Activated CD8-positive, alpha-beta memory T cell treated with anti-CD3 and anti-CD28 coated beads for 36 hours (primary cell): ENCODE results near the gene POC5. TPM values are rescaled to one million over a fixed set of nuclear protein-coding genes. Genes with fewer than 3 reads are reported as not detected.

Experiments used
- CTCF ChIA-PET: fragments of 350-600 bp; sonication (Branson Sonifier 250); formaldehyde crosslinking; loops from one replicate; lab custom pipeline; 2021; ENCODE audit warnings: antibody characterized with exemption; lab: Charles Lee
- POLR2A ChIA-PET: fragments of 350-600 bp; sonication (Branson Sonifier 250); formaldehyde crosslinking; loops from one replicate; lab custom pipeline; 2021; ENCODE audit warnings: antibody characterized with exemption; lab: Charles Lee
- total RNA-seq, 2 experiments: library from RNA; stranded (reverse); gene quantifications; one replicate each; pipeline ENCODE4 v1.2.3, GENCODE V29; 2021

POC5 gene
- total RNA-seq, 2 experiments from 2014 or later: 11.3 to 11.7 TPM

- CTCF ChIA-PET: no interaction called here
- POLR2A ChIA-PET: no interaction called here
Observed at GRCh38 chr5:75667586-75667985, 49.7 kb downstream of the POC5 start.

- ChIA-PET CTCF (no interaction called here), POLR2A (no interaction called here)
Observed at GRCh38 chr5:75666801-75667200, 50.4 kb downstream of the POC5 start.

- ChIA-PET CTCF (no interaction called here), POLR2A (no interaction called here)
Observed at GRCh38 chr5:75664979-75665378, 52.3 kb downstream of the POC5 start.

GRCh38 chr5:75663579-75664284 is 53.5 kb downstream of the POC5 start:
- ChIA-PET CTCF (interaction anchor here (0.5 kb wide), 1 partner anchor 691 kb away, joined by 3 read pairs; no protein-coding TSS in a partner anchor), POLR2A (no interaction called here)

GRCh38 chr5:75662061-75662460 is 55.2 kb downstream of the POC5 start:
- ChIA-PET CTCF (no interaction called here), POLR2A (no interaction called here)

- ChIA-PET CTCF (interaction anchor here (0.7 kb wide), 2 partner anchors 21 to 37 kb away, joined by 3 to 5 read pairs; no protein-coding TSS in a partner anchor), POLR2A (no interaction called here)
Observed at GRCh38 chr5:75660678-75661465, 56.4 kb downstream of the POC5 start.

- ChIA-PET POLR2A (no interaction called here), CTCF (no interaction called here)
Observed at GRCh38 chr5:75659791-75660450, 57.3 kb downstream of the POC5 start.

- POLR2A ChIA-PET: no interaction called here
- CTCF ChIA-PET: interaction anchor here (1.0 kb wide), 1 partner anchor 9 kb away, joined by 3 read pairs; no protein-coding TSS in a partner anchor
Observed at GRCh38 chr5:75656311-75657003, 60.8 kb downstream of the POC5 start.

GRCh38 chr5:75654693-75655295 is 62.4 kb downstream of the POC5 start:
- CTCF ChIA-PET: no interaction called here

GRCh38 chr5:75653521-75653920 is 63.7 kb downstream of the POC5 start:
- CTCF ChIA-PET: no interaction called here
- POLR2A ChIA-PET: no interaction called here

More at GRCh38 chr5:75654693-75655295, 62.4 kb downstream of the POC5 start:
- POLR2A ChIA-PET: no interaction called here

- CTCF ChIA-PET: no interaction called here
Observed at GRCh38 chr5:75651575-75652238, 65.5 kb downstream of the POC5 start.

GRCh38 chr5:75648712-75649111 is 68.5 kb downstream of the POC5 start:
- CTCF ChIA-PET: no interaction called here
- POLR2A ChIA-PET: no interaction called here

More at GRCh38 chr5:75651575-75652238, 65.5 kb downstream of the POC5 start:
- POLR2A ChIA-PET: no interaction called here

- CTCF ChIA-PET: no interaction called here
Observed at GRCh38 chr5:75640826-75641225, 76.4 kb downstream of the POC5 start.

GRCh38 chr5:75640395-75640794 is 76.8 kb downstream of the POC5 start:
- ChIA-PET CTCF (no interaction called here), POLR2A (no interaction called here)

More at GRCh38 chr5:75640826-75641225, 76.4 kb downstream of the POC5 start:
- POLR2A ChIA-PET: no interaction called here

GRCh38 chr5:75639535-75640311 is 77.5 kb downstream of the POC5 start:
- POLR2A ChIA-PET: no interaction called here

GRCh38 chr5:75637949-75638348 is 79.3 kb downstream of the POC5 start:
- ChIA-PET CTCF (no interaction called here), POLR2A (no interaction called here)

More at GRCh38 chr5:75639535-75640311, 77.5 kb downstream of the POC5 start:
- CTCF ChIA-PET: no interaction called here

GRCh38 chr5:75632321-75632720 is 84.9 kb downstream of the POC5 start:
- ChIA-PET POLR2A (no interaction called here), CTCF (no interaction called here)

GRCh38 chr5:75630875-75631274 is 86.4 kb downstream of the POC5 start:
- ChIA-PET CTCF (no interaction called here), POLR2A (no interaction called here)
